HG02571 (cell line): ENCODE data around the gene EPB41L3.
"Not testable (repeated sequence)": the region's sequence is repeated elsewhere in the genome, so short reads cannot be mapped to it uniquely, and the experiment has no call there.

Experiments
- ATAC-seq: cut with Tn5 transposase; IDR thresholded peaks from one replicate; pipeline ENCODE4 v1.9.1; 2021; ENCODE audit warnings: mild to moderate bottlenecking, moderate library complexity; ENCODE audit not compliant: unreplicated experiment

The EPB41L3 gene

DNA sequence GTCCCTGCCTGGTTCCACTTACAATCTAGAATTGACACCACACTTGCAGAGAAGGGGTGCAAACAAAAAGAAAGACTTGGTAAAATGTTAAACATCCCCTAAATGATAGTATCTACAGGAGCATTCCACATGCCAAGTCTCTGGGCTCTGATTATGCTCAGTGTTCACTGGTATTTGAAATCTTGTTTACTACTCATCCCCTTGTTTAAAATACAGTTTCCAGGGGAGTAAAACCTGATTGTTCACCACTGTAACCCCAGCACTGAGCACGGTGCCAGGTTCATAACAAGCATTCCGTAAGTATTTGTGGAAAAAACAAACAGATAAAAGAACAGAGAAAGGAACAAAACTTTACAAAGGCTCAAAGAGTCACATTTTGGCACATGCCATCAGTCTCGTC, 11.7 kb downstream of the EPB41L3 start:
- ATAC-seq: no peak

DNA sequence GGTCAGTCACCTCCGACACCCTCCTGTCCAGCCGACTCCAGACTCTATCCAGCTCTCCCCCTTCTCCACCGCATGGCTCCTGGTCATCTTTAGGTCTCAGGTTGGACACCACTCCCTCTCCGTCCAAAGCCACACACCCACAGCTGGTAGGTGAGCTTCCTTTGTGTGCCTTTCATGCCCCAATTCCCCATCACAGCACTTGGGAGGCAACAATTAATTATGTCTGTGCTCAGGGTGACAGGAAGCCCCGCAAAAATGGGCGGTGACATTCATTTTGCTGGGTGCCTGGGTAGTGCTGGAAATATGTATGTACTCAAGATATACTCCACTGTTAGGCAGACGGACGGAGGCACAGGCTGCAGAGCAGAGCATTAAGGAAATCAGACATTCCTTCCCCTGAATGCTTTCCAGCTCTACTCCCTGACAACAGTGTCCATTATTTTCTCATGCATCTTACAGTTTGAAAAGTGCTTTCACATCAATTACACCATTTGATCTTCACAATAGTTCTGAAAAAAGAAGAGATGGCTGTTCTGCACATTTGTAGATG, 13.1 kb downstream of the EPB41L3 start:
- no peak for ATAC-seq

DNA sequence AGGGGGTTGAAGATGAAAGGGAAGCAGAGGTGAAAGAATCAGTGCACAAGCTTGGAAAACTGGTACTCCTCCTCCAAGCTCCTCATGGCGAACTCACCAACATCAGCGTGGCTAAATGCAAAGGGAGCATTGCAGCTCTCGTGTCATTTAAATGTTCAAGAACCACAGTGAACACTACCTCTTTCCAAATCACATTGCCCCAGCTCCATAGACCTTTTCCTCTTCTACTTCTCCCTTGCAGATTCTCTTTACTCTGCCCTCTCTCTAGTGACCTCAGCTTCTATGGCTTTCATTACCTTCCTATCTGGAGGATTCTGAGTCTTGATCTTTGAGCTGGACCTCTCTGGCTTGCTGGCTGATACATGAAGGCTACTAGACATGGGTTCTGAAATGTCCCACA, 14.3 kb downstream of the EPB41L3 start:
- no peak for ATAC-seq

DNA sequence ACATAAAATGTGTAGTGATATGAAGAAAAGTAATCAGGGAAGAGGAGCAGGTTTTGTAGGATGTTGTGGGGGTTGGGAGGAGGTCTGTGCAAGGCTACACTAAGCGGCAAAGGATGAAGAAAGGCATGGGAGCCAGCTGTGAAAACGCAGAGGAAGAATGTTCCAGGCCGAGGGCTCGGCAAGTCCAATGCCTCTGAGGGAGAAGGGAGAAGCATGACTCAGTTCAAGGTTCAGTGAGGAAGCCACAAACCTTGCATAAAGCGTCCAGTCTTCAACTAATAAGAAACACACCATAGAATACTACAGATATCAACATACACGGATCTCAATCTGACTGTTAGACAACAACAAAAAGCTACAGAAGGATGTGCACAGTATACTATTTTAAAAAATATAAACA, 16.2 kb downstream of the EPB41L3 start:
- no peak for ATAC-seq

DNA sequence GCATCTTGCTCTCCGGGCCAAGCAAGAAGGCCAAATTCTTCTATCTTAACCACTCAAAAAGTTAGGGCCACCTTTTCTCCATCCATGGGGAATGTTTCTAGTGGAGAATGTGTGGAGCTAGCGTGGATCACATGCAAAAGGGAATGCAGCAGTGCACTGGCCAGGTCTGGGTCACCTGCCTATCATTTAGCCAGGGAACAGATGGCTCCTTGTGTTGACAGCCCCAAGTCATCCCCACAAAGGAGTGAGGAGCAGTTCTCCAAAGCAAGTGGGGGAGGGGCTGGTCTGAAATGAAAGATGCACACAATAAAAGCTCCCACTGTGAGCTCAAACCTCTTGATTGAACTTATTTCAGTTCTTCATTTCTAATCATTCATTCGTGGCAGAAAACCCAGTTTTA, 19.1 kb downstream of the EPB41L3 start:
- no peak for ATAC-seq

DNA sequence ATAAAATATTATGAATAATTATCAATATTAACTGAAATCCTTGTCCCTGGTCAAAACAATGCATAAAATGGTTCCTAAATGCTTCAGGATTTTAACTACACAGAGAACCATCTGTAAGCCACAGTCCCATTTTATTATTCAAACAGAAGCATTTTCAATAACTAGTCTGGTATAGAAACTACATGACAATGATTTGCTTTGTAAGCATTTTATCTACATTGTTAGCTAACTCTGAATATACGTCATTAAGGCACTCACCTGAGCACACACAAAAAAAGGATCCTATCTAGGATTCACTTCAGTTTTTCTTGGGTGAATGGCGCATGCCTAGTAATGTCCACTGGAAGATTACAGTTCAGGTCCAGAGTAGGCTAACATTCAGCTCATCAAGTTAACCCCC, 22.8 kb downstream of the EPB41L3 start:
- ATAC-seq: no peak

DNA sequence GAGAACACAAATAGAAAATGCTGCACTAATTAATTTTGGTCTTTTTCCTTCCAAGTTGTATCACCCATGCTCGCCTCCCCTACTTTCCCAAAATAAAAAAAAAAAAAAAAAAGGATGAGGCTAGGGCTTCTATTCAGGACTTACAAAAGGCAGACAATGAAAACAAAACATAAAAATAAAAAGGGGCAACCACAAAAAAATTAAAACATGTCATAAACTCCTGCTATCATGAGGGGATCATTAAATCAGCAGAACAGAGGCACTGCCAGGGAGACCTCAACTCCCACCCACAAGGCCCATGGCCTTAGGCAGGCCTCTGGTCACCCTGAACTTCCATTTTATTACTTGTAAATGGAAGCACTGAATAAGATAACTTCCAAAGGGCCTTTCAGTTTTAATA, 23.3 kb downstream of the EPB41L3 start:
- no peak for ATAC-seq

DNA sequence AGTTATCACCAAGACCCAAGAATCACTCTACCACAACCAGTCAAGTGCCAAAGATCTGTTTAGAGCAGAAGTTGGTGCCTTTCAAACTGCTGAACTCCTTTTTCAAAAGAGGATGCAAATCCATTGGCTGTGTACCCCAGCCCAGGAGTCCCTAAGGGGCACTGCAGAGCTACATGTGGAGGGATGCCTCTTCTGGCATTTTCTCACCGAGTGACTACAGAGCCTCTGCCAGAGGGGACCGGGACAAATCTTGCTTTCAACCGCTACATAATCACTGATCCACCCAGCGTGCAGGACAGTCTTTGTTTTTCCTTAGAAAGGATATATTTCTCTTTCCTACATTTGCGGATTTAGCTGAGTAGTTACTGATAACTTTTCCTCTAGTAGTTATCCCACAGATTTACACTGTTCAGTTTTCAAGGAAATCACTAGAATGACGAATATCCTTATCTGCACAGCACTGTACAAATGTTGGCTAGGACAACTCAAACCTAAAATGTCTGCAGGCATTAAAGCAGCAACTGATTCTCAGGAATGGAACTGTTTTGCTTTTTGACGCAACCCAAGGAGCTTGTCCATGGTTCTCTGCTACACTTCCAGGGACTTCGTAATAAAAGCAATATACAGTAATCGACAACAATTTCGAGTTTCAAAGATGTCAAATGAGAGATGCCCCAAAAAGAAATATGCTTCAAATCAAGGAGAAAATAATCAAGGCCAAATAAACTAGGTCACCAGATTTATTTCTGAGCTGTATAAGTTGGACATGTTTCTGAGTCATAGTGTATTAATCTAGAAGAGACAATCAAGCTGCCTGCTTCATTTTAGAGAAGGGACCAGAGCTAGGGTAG, 24.1 kb downstream of the EPB41L3 start:
- ATAC-seq: no peak

DNA sequence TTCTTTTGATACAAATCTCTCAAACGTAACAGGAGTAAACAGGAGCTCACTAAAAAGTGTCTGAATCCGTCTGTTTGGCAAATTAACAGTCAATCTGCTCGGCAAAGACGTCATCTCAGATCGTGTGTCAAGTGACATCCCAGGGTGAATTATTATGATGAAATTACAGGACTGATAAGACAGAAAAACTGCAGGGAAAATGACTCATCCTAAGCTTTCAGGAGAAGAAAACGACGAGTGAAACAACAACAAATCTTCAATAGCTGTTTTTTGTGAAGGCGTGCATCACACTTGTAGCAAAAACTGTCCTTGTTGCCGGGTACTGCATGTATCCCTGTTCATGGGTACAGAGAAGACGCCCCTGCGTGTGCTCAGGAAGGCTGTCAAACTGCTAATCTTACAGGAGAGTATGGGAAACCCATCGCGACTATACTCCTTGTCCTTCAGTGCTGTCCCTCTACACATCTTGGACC, 24.9 kb downstream of the EPB41L3 start:
- ATAC-seq: no peak

DNA sequence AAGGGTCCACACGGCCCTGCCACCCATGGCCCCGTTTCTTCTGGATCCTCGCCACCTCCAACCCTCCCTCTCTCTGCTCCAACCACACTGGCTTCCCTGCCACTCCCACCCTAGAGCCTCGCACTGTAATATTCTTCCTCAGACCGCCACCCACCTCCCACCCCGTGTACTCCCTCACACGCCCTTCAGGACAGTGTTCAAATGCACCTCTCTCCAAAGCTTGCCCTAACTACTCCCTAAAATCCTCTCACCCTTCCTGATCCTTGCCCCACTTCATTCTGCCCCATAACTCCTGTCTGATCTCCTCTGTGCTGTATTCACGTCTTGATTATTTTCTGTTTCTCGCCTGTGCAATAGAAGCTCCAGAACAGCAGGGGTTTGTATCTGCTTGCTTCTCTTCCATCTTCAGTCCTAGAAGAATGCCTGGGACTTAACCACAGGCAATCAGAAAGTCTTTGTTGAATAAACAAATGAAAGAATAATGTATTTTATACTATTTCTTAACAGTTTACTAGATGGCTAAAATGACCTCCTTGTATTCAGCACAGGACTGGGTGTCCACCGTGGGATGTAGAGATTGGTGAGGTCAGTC, 25.5 kb downstream of the EPB41L3 start:
- no peak for ATAC-seq

DNA sequence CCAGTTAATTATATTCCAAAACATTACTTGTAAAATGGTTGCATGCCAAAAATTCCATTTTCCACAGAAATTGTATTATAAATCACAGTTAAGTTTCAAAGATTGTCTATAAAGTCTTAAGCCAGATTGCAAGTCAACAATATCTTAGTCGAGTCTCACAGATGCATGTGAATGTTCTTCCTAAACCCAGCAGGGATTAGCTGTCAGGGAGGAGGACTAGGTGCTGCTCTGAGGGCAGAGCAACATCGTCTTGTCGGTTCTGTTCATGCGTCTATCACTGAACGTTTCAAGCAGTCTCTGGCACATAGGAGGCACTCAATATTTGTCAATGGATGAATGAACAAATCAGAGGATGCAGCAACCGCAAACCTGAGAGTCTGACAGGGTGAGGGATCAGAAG, 27.0 kb downstream of the EPB41L3 start:
- no peak for ATAC-seq

DNA sequence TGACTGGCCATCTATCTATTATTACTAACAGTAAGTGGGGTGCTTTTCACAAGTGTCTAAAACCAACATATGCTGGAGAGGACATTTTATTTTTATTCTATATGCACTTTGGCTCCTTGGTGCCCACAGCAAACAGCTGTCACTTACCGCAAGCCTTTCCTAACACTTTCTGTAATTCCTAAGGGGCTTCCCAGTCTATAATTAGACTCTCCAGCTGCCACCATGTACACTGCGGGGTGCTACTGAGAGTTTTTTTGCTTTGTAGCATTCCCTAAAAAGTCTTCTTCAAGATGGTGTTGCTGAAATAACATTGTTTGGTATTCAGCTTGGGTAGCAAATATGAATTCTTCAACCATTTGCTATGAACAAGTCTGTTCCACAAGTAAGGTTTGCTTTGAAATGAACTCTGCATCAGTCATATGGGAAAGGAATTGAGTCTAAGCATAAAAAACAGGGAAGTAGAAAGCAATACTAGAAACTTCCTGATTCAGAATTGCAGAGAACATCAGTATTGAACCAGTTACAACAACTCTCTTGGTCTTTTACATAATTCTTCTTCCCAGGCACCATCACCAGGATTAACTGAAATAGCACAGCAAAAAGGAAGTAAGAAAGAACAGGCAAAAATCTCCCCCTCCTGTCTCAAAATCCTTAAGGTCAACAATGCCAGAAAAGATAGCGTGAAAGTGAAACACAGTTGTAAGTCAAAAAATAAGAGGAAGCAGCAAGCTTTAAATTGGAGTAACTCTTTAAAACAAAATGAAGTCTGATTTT, 28.6 kb downstream of the EPB41L3 start:
- no peak for ATAC-seq

DNA sequence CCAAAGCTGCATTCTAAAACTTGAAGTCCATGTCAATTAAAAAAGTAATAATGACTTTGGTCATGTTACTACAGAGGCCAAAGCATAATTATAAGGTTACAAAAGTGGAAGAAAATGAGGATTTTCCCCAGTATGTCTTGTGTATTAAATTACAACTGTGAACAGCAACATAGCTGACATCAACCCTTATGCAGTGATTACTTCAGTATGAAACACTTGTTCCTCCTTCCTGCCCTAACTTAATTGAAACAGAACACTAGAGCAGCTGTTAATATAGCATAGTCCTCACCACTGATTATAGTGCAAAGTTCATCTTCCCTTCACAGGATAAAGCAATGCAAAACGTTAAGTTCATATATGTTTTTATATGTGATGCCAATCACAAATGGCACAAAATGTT, 29.9 kb downstream of the EPB41L3 start:
- no peak for ATAC-seq

DNA sequence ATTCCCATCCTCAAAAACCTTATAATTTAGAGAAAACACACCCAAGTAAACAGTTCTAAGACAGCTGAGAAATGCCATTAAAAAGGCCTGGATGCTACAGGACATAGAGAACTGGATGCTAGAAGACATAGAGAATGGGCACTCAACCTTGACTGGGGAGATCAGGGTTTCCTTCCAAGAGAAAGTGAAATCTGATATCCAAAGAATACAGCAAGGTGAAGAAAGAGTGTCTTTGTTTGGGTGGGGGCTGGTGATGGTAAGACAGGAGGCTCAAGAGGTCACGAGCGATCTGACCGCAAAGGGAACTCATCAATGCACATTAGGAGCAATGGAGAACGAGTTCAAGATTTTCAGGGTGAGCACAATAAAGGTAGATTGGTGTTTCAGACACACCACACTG, 31.6 kb downstream of the EPB41L3 start:
- ATAC-seq: no peak

DNA sequence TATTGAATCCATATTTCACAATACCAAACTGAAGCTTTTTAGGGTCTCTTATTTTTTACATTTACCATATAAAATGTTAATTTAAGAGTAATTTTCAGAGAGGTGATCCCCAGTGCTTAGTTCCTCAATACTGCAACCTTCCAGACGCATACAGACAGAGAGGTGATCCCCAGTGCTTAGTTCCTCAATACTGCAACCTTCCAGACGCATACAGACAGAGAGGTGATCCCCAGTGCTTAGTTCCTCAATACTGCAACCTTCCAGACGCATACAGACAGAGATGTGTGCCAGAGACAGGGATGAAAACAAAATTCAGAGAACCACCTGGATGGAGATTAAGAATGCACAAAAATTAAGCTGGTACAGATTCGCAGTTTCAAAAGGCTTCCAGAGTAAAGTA, 32.3 kb downstream of the EPB41L3 start:
- ATAC-seq: not testable (repeated sequence)

DNA sequence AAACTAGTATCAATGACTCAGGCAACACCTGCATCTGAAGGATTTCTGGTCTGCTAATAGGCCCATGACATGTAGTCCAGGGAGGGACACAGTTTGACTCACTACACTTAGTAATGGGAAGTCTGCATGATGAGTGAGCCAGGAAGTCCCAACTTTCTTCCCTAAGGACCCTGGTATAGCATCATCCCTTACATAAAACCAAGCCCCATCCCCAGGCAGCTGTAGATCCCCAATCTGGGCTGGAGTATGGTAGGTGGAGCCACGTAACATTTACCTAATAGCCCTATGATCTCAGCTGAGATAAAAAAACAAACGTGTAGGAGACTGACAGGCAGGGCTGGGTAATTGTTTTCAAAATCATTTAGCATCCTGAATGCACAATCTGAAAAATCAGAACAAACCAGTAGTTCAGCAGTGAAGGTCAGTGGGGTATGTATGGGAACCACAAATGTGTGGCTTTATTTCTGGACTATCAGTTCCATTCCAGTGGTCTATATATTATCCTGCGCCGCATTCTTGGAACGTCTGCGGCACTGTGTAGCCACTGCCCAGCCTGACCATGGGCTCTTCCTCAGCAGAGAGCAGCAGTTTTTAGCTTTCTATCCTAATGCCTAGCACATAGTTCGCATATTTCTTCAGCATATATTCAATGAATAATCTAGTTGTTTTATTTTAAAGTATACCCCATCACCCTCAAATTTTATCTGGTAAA, 33.5 kb downstream of the EPB41L3 start:
- ATAC-seq: no peak

DNA sequence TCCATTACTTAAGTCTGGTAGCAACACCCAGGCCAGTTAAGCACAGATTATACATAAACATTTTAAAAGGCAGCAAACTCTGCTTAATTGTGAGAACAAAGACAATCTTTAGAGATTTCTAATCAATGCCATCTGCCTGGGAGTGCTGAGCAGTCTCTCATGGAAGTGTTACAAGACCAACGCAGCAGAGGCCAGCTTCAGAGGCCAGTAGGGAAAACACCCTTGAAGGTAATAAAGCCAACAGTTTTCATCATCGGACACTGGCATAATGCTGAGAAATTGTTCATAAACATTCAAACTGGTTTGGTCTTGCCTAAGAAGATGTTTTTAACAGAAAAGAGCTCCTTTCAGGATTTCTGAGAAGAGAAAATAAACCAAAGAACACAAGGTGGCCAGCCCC, 35.0 kb downstream of the EPB41L3 start:
- ATAC-seq: no peak

DNA sequence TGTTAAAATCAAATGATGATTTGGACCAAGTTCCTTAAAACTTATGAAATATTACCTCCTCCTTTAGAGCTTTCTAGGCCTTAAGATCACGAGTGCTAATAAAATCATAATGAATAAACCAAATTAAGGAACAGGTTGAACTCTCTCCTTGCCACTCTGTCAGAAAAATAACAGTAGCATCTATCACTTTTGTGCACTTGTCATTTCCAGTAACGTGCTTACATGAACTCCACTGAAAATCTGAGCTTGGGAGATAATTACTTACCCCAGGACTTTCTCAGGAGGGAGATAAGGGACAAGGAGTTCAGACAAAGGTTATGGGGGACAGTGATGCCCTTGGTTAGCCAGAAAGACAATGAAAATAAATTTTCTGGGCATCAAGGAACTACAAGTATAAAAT, 36.0 kb downstream of the EPB41L3 start:
- no peak for ATAC-seq

DNA sequence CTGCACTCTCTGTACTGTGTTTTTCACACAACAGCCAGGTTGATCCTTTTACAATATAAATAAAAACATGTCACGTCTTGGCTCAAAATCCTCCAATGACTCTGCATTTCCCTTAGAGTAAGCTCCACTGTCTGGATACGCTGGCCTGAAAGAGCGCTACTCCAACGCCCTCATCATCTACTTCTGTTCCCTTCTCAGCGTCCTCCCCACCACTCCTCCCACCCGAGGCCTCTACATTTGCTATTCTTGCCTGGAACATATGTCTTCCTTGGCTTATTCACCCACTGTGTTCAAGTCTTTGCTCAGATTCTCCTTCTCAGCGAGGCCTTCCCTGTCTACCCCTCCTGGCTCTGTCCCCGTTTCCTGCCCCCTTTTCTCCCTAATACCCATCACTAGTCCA, 37.6 kb downstream of the EPB41L3 start:
- no peak for ATAC-seq

DNA sequence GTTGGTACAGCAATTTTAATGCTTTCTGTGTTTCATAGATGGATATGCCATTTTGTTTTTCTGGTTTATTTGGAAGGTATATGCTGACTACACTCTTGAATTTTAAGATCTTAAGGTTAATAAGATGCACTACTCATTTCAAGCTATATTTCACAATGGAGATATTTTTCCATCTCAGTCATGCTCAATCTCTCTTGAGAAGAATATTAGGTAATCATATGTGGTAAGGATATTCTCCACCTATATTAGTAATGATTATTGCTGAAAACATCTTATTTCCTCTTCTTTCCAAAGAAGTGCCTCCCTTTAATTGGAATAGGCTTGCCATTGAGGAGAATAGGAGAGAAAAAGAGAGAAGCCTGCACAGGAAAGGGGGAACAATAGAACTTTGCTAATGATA, 40.1 kb downstream of the EPB41L3 start:
- ATAC-seq: no peak
